Right renal cortex interstitium (tissue), 3 donors: ENCODE measurements around the gene SLITRK1. TPM values are rescaled to one million over a fixed set of nuclear protein-coding genes. Genes with fewer than 3 reads are reported as not detected.

Experiments used
- DNase-seq, 3 donors: peaks; one replicate each; pipeline ENCODE4 v3.0.0-alpha.2; 2013; ENCODE audit warnings: low read depth in 3 of 3, low spot score in 2 of 3
- polyA plus RNA-seq, 3 donors: library from polyadenylated mRNA; unstranded; fragments of 120-200 nt; gene quantifications; one replicate each; pipeline ENCODE4 v1.2.1, GENCODE V29; 2013; ENCODE audit not compliant: insufficient read length in 3 of 3

SLITRK1 gene, protein sequence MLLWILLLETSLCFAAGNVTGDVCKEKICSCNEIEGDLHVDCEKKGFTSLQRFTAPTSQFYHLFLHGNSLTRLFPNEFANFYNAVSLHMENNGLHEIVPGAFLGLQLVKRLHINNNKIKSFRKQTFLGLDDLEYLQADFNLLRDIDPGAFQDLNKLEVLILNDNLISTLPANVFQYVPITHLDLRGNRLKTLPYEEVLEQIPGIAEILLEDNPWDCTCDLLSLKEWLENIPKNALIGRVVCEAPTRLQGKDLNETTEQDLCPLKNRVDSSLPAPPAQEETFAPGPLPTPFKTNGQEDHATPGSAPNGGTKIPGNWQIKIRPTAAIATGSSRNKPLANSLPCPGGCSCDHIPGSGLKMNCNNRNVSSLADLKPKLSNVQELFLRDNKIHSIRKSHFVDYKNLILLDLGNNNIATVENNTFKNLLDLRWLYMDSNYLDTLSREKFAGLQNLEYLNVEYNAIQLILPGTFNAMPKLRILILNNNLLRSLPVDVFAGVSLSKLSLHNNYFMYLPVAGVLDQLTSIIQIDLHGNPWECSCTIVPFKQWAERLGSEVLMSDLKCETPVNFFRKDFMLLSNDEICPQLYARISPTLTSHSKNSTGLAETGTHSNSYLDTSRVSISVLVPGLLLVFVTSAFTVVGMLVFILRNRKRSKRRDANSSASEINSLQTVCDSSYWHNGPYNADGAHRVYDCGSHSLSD
- polyA plus RNA-seq, result under 1 TPM; 0.12 to 0.31 (median 0.14) TPM

DNA sequence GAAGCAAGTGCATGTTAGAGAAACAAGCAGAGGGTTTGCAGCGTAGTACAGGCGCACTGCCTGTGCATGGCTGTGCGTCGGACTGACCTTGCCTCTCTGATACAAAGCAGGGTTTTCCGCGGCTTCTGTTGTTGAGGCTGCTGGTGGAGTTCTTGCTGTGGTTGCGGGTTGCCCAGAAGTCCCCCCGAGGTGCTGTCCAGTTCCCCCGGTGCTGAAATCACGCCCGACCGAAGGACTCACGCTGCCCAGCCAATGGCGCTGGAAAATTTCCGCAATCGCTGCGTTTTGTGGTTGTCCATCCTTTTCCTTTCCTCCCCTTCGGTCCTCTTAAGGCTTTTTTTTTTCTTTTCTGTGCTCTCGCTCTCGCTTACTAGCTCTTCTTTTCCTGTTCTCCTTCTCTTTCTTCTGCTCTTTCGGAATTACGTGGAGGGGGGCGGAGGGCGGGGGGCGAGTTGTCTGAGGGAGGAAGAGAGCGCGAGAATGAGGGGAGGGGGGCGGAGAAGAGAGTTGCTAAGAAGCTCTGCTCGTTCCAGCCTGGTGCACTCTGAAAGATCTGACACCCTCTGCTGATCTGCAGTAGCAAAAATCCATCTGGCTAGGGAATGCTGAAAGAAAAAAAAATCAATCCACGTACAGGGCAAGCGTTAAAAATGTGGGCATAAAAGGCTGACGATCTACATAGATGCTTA is at the start of gene SLITRK1:
TSS of gene SLITRK1 (minus strand) at position 558 of the 689 bp plus-strand sequence. CDS start 967 bp downstream, outside the sequence.
- peak; percentile 66 to 82 (median 71) for DNase-seq

DNA sequence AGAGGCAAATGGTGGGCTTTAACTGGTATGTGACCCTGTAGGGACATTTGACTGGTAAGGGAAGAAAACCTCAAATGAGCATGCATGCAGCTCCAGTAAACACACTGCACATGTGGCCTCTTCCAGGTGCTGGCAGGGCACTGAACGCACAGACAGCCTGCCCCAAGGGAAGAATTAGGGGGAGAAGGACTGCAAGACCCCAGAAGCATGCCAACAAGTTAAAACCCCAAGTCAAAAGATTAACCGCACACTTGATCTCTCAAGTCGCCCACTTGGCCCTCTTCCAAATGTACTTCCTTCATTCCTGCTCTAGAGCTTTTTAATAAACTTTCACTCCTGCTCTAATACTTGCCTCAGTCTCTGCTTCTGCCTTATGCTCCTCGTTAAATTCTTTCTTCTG is 46.9 kb upstream of the SLITRK1 start:
- DNase-seq, result no peak

DNA sequence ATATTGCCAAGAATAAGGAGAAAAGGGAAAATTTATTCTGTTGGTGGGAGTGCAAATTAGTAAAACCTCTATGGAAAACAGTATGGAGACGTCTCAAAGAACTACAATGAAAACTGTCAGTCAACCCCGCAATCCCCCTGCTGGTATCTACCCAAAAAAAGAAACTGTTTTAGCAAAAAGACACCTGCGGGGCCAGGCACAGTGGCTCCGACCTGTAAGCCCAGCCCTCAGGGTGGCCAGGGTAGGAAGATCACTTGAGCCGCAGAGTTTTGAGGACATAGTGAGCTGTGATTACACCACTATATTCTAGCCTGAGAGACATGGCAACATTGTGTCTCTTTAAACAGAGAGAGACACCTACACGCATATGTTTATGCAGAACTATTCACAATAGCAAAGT is 37.5 kb upstream of the SLITRK1 start:
- DNase-seq, result no peak

DNA sequence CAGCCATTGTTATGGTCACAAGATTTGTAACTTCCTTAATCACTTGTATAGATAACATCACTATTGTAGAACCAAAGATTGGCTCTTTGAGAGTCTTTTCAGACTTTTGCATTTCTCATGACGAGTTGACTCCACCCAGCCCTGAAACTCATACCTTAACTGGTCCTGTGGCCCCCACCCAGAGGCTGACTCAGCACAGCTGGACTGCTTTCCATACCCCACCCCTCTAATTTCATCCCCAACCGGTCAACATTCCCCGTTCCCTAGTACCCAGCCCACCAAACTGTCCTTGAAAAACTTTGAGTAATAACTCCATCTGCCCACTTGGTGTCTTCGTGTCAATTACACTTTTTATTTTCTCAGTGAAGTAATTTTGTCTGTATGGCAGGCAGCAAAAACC is 32.1 kb upstream of the SLITRK1 start:
- DNase-seq, result no peak

DNA sequence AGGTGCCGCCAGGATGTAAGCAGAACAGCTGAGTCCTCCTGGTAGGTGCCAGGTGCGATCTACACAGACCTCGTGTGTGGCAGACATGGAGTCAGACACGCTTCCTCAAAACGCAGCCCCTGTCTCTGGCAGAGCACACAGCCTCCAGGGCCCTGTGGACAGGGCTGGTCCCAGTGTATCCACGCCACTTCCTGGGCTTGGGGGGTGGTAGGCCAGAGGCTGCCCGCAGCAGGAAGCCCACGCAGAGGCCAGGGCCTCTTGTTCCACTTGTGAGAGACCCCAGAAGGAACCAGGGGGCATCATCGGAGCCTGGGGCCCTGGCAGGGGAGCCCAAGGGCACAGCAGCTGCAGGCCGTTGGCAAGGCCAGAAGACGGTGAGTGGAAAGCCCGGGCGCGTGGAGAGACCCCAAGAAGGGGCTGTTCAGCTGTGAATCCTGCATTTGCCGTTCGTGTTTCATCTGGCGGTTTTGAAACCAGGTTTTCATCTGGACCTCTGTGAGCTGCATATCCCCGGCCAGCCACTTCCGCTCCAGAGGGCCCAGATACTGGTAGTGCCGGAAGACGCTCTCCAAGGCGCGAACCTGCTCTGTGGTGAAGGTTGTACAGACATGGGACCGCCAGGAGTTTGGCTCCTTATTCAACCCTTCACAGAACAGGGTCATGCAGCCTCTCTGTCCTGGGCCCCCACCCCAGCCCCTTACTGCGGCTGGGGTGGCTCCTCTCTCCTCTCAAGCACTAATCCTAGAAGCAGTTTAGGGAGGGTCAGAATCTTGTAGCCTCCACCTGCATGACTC is 25.1 kb upstream of the SLITRK1 start:
- no peak for DNase-seq

DNA sequence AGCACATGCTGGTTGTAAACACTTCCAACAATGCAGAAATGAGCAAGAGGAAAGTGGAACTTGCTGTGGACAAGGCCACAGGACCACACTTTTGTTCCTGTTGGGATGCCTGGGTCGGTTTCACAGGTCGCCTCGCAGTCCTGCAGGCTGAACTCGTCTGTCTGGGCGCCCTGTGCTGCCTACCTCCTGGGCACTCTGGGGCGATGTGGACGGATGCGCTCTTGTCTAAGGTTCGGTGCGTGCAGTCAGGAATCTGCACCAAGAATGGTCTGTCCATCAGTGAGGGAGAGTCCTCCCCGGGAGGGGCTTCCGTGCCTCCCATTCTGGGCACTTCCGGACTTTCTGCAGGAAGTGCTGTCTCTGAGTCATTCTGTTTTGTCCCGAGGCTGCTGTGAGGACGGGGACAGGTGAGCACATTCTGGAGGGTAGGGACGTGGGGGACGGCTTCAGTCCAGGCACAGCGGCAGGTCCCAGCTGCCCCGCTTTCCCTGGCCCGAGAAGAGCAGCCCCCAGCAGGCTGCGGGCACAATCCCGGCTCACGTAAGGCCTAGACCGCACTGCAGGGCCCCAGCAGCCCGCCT is 24.1 kb upstream of the SLITRK1 start:
- DNase-seq, result no peak

DNA sequence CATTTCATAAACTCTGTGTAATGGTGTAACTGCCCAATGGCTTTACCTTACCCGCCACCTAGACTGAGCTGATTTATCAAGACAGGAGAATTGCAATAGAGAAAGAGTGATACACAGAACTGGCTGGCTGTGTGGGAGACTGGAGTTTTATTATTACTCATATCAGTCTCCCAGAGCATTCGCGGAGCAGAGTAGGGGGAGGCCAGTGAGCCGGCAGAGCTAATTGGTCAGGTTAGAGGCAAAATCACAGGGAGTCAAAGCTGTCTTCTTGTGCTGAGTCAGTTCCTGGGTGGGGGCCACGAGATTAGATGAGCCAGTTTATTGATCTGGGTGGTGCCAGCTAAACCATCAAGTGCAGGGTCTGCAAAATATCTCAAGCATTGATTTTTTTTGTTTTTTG is 23.4 kb upstream of the SLITRK1 start:
- no peak for DNase-seq

DNA sequence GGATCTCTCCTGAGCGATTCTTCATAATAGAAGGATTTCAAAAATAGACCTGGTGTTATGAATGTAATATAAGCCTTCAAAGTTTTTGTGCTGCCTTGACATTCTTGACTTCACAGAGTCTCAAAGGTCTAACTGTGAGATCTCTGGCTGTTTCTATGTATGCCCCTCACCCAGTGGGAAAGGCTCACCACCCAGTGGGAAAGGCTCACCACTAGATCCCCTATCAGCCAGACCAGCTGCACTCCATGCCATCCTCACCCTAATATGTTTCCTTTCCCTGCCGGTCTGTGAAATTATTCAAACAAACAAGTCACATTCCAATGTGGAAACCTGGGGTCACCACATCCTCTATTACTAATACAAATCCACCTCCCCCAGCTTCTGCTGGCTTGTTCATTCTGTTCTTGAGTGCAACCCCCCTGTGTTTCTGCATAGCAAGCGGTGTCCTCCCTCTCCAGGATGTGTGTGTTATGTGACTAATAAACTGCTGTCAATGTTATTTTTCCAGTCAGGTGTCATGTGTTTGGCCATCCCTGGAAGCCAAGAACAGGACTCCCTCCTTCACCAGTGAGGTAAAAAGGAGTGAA is 13.8 kb upstream of the SLITRK1 start:
- no peak for DNase-seq

DNA sequence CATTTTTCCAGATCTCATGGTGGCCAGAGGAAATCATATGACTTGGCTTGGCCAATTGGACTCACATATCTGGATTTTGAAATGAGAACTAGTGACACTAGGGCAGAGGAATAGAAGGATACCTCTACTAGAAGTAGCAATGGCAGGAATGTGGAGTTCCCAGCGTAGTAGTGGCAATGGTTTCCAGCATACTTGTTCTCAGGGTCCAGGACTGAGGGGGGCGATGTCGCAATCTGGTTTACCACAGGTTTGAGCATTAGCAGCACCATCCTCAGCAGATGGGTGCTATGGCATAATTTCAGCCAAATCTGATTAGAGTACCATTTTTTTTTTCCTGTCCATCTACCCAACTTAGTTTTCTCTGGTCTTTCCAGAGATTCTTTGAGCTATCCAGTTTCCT is 8.1 kb upstream of the SLITRK1 start:
- no peak for DNase-seq

DNA sequence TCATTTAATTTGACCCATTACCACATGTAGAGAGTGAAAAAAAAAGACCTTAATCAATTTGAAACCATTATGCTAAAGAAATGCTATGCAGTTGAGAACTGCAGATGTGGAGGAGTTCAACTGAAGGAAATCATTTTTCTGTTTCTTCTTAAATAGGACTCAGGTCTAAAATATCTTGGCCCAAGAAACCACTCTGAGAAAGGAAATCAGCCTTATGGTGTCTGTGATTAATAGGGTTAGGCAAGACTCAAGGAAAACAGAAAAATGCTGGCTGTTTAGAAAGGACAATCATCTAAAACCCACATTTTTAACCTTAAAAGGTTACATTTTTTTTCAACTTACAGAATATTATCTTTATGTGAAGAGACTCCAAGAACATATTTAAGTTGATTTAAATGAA is 1.9 kb upstream of the SLITRK1 start:
- no peak for DNase-seq

DNA sequence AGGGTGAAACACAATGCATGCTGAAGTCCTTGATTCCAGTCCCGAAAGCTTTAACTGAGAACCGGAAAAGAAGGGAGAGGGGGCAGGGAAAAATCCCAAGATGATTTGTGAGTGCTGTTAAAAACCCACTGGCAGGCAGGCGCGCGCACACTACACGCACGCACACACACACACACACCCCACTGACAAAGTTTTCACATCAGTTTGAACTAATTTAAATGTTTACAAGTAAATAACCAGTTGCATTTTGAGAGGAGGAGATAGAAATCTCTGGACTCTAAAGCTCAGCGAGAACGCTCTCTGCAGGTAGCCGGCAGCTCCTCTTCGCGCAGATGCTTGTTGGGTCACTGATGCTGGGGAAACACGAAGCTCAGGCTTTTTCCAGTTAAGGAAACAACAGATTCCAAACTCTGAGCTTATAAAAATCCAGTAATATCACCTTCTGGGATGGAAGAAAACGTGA is 818 bp upstream of the SLITRK1 start:
- no peak for DNase-seq

DNA sequence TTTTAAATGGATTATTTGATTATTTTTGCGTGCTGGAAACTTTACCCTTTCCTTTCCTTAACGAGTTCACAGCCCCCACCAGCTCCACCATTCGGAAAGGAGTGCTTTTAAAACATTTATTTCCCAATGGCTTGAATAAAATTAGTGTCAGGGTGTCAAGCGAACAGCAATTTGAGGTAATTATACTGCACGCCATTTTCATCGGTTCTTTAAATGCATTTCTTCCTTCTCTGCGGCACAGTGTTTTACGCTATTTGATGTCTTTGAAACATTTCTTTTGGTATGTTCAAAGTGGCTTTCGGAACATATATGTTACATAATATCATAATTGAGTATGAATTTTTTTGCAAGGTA is 309 bp upstream of the SLITRK1 start:
- DNase-seq, result no peak

DNA sequence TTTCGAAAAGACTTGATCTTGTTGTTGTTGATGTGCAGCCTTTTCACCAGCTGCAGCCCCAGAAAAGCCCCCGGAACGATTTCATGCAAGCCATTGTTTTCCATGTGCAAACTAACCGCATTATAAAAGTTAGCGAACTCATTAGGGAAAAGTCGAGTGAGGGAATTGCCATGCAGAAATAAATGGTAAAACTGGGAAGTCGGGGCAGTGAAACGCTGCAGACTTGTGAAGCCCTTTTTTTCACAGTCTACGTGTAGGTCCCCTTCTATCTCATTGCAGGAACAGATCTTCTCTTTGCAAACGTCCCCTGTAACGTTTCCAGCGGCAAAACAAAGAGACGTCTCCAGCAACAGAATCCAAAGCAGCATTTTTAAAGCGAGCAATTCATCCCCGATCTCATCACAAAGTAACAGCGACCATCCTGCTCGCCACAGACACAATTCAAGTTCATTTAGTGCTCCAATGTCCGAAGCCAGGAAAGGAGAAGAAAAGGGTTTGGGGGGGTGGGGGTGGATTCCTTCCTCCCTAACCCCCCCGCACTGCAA is 1.1 kb downstream of the SLITRK1 start:
- no peak for DNase-seq

DNA sequence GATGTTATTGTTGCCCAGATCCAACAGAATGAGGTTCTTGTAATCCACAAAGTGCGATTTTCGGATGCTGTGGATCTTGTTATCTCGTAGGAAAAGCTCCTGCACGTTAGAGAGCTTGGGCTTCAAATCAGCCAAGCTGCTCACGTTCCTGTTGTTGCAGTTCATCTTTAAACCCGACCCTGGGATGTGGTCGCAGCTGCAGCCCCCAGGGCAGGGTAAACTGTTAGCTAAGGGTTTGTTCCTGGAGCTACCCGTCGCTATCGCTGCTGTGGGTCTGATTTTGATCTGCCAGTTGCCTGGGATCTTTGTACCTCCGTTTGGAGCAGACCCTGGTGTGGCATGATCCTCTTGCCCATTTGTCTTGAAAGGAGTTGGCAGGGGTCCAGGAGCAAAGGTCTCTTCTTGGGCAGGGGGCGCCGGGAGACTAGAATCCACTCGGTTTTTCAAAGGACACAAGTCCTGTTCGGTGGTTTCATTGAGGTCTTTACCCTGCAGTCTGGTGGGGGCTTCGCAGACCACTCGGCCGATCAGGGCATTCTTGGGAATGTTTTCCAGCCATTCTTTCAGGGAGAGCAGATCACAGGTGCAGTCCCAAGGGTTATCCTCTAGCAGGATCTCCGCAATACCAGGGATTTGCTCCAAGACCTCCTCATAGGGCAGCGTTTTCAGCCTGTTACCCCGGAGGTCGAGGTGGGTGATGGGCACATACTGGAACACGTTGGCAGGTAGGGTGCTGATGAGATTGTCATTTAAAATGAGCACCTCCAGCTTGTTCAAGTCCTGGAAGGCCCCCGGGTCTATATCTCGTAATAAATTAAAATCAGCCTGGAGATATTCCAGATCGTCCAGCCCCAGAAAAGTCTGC is 1.8 kb downstream of the SLITRK1 start:
- no peak for DNase-seq

DNA sequence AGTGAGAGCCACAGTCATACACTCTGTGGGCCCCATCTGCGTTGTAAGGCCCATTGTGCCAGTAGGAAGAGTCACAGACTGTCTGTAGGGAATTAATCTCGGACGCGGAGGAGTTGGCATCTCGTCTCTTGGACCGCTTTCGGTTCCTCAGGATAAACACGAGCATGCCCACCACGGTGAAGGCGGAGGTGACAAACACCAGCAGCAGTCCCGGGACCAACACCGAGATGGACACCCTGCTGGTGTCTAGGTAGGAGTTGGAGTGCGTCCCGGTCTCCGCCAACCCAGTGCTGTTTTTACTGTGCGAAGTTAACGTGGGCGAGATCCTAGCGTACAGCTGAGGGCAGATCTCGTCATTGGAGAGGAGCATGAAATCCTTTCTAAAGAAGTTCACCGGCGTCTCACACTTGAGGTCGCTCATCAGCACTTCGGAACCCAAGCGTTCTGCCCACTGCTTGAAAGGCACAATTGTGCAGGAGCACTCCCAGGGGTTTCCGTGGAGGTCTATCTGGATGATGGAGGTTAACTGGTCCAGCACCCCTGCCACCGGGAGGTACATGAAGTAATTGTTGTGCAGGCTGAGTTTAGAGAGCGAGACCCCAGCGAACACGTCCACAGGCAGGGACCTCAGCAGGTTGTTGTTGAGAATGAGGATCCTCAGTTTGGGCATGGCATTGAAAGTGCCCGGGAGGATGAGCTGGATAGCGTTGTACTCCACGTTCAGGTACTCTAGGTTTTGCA is 2.7 kb downstream of the SLITRK1 start:
- no peak for DNase-seq

DNA sequence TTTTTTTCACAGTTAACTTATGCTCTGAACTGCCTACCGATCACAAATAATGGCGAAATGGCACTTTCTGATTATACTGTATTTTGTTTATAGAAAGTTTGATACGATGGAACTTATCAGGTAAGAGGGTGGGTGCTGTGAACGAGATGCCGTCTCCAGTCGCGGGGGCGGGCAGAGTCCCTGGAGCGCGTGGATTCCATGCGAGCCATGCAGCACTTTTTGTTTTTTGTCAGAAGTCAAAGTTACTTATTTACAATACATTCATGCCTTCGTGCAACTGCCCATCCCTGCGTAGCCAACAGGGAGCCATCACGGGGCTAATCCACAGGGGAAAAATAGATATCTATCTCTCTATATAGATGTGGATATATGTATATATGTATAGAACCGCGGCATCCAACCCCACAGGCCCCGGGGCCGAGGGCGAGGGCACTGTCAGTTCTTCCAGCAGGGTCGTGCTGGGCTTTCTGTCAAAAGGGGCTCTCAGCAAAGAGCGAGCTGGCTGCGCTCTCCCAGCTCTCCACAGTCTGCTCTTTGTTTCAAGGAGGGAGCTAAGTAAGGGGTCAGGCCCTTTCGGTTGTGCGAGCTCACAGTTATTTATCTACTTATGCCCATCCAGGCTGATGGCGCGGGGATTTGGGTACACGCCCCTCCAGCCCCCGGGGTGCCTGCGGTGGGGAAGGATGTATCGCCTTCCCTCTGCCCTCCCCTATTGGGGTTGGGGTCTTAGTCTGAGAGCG is 3.4 kb downstream of the SLITRK1 start:
- no peak for DNase-seq

DNA sequence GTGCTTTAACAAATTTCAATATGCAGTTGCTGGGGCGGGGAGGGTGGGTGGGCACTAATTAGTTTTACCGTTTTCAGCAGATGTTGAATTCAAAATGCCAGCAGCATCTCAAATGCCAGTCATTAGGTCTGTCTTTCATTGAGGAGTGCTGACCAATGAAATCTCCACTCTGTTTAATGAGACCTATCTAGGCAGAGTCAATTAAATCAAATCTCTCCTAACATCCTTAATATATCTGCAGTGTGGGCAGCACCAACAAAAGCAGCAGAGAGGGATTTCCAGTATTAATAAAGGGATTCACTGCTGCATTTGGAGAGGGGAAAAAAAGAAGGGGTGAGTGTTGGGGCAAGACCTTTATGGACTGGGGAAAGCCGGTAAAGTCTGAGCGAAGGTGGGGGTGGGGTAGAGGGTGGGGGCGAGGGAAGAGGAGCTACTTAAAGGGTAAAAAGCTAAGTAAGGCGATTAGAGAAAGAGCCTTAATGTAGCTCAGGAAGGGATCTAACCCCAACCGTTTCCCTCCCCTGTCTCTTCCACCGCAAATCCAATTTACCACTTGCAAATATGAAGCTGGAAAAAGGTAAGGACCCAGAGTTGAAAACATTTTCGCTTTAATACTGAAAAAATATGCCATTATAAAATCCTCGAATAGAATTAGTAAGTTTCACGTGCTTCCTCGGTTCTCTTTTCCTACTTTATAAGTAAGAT is 4.5 kb downstream of the SLITRK1 start:
- no peak for DNase-seq
